Measurements from ENCODE around the gene IL37. TPM values are rescaled to one million over a fixed set of nuclear protein-coding genes. Genes with fewer than 3 reads are reported as not detected.

IL37 gene
- total and polyA plus RNA-seq, 2 experiments from 2014 or later = not detected

DNA sequence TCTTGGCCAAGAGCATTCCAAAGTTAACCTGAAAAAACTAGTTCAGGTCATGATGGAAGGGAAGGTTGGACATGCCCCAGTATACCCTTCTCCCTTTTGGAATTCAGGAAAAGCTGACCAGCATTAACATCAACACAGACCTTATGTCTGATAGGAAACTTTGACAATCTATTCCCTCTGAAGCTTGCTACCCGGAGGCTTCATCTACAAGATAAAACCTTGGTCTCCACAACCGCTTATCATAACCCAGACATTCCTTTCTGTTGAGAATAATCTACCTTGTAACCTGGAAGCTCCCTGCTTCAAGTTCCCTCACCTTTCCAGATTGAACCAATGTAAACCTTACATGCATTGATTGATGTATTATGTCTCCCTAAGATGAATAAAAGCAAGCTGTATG lies 24.7 kb upstream of the IL37 start:
- 78% methylated on average over 2 of the region's 2 CpGs for whole genome bisulfite sequencing (ENCODE audit: low lambda C conversion rate, missing lambda C conversion rate)
- no peaks in the 10 kb centered on the region for H3K9me3 ChIP-seq (ENCODE audit: low read depth)
- no peak for DNase-seq (ENCODE audit: low spot score)
- no peaks in the 10 kb centered on the region for H3K36me3 ChIP-seq (replicated peaks; ENCODE audit: insufficient read depth, low read depth)
- H3K79me2 ChIP-seq = no peaks in the 10 kb centered on the region
- H3K4me3 ChIP-seq = no peak overlapping the region
- H3K27me3 ChIP-seq = no peaks in the 10 kb centered on the region
- no peak overlapping the region for H3K4me2 ChIP-seq
- H2AFZ ChIP-seq = no peak overlapping the region
- H3K4me1 ChIP-seq (ENCODE audit: insufficient read depth) = no peaks in the 10 kb centered on the region
- H4K20me1 ChIP-seq (ENCODE audit: insufficient read depth, poor library complexity, severe bottlenecking) = no peaks in the 10 kb centered on the region
- H3K27ac ChIP-seq = no peak overlapping the region
- H3K9me2 ChIP-seq (replicated peaks; ENCODE audit: insufficient read depth) = no peaks in the 10 kb centered on the region
- TF ChIP-seq EZH2phosphoT487 (IDR thresholded peaks at IDR 0.05; ENCODE audit: low read depth, severe bottlenecking, unreplicated experiment) = no peak
- no peak for TF ChIP-seq EZH2 (IDR thresholded peaks at IDR 0.05; ENCODE audit: borderline replicate concordance)

DNA sequence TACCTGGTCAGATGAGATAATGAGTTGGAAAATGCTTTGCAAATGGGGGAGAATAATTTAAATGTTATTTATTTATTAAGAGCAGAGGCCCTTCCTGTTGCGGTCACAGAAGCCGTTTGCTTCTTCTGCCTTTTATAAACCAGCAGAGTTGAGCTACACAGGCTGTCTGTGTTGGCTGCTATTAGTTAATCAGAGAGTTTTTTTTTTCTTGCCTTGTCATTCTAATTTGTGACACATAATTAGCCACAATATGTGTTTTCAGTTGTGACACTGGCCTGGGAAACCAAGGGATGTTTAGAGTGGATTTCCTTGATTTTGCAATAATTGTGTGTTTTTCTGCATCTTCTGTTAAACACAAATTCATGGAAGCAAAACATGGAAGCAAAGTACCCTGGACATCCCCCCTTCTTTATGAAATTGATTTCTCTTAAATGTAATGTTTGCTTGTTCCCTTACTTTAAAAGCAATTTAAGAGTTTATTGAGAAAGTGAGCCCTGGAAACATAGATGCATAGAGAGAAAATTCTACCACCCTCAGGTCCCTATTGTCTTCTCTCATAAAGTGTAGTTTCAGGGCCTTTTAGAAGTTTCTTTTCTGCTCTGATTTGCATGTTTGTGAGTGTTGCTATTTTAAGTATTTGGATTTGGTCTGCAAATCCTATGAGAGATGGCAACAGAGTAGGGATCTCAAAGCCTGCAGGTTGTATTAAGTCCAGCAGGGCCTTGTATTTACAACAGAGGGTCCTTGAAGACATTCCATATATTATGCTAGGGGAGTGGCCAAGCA lies 22.8 kb upstream of the IL37 start:
- H4K20me1 ChIP-seq (ENCODE audit: insufficient read depth, poor library complexity, severe bottlenecking) = no peaks in the 10 kb centered on the region
- H3K4me1 ChIP-seq (ENCODE audit: insufficient read depth) = no peaks in the 10 kb centered on the region
- no peak overlapping the region for H3K4me2 ChIP-seq
- H3K9me3 ChIP-seq (ENCODE audit: low read depth) = no peaks in the 10 kb centered on the region
- no peak overlapping the region for H3K27ac ChIP-seq
- TF ChIP-seq EZH2phosphoT487 (IDR thresholded peaks at IDR 0.05; ENCODE audit: low read depth, severe bottlenecking, unreplicated experiment) (no peak), EZH2 (IDR thresholded peaks at IDR 0.05; ENCODE audit: borderline replicate concordance) (no peak)
- TF ChIP-seq, protein P1, sequence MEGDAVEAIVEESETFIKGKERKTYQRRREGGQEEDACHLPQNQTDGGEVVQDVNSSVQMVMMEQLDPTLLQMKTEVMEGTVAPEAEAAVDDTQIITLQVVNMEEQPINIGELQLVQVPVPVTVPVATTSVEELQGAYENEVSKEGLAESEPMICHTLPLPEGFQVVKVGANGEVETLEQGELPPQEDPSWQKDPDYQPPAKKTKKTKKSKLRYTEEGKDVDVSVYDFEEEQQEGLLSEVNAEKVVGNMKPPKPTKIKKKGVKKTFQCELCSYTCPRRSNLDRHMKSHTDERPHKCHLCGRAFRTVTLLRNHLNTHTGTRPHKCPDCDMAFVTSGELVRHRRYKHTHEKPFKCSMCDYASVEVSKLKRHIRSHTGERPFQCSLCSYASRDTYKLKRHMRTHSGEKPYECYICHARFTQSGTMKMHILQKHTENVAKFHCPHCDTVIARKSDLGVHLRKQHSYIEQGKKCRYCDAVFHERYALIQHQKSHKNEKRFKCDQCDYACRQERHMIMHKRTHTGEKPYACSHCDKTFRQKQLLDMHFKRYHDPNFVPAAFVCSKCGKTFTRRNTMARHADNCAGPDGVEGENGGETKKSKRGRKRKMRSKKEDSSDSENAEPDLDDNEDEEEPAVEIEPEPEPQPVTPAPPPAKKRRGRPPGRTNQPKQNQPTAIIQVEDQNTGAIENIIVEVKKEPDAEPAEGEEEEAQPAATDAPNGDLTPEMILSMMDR (IDR thresholded peaks at IDR 0.05; ENCODE audit: poor library complexity) = no peak
- H3K27me3 ChIP-seq = no peaks in the 10 kb centered on the region
- no peak overlapping the region for H3K4me3 ChIP-seq
- no peaks in the 10 kb centered on the region for H3K9me2 ChIP-seq (replicated peaks; ENCODE audit: insufficient read depth)
- H3K79me2 ChIP-seq = no peaks in the 10 kb centered on the region
- WGBS (ENCODE audit: low lambda C conversion rate, missing lambda C conversion rate) = 81% methylated on average over 2 of the region's 2 CpGs
- no peak overlapping the region for H2AFZ ChIP-seq
- H3K36me3 ChIP-seq (replicated peaks; ENCODE audit: insufficient read depth, low read depth) = no peaks in the 10 kb centered on the region
- no peak for DNase-seq (ENCODE audit: low spot score)

DNA sequence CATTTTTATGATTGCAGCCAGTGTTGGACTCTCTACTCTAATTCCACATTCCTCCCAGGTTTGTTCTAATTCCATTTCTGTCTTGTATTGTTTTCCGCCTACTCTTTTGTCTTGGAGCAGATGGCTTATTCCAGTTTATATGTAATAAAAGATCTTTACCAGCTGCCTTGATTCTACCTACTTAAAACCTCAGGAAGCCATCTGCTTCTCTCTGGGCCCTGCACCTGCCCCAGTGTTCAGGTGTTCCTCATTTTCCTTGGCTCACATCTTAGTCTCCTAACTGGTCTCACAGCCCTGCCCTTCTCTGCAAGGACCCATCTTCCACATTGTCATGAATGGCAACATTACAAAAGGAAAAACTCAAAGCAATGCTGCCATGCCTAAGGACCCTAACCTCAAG lies 21.0 kb upstream of the IL37 start:
- Histone ChIP-seq H3K4me2 (no peak overlapping the region), H3K79me2 (no peaks in the 10 kb centered on the region), H3K4me1 (ENCODE audit: insufficient read depth) (no peaks in the 10 kb centered on the region), H3K9me2 (replicated peaks; ENCODE audit: insufficient read depth) (no peaks in the 10 kb centered on the region), H3K36me3 (replicated peaks; ENCODE audit: insufficient read depth, low read depth) (no peaks in the 10 kb centered on the region), H3K9me3 (ENCODE audit: low read depth) (no peaks in the 10 kb centered on the region), H4K20me1 (ENCODE audit: insufficient read depth, poor library complexity, severe bottlenecking) (no peaks in the 10 kb centered on the region), H3K4me3 (no peak overlapping the region), H3K27ac (no peak overlapping the region), H2AFZ (no peak overlapping the region), H3K27me3 (no peaks in the 10 kb centered on the region)
- WGBS (ENCODE audit: low lambda C conversion rate, missing lambda C conversion rate) = 96% methylated on average over 1 of the region's 1 CpG
- no peak for DNase-seq (ENCODE audit: low spot score)
- TF ChIP-seq, protein P1 (IDR thresholded peaks at IDR 0.05; ENCODE audit: poor library complexity) = no peak
- TF ChIP-seq EZH2 (IDR thresholded peaks at IDR 0.05; ENCODE audit: borderline replicate concordance) = no peak
- TF ChIP-seq EZH2phosphoT487 (IDR thresholded peaks at IDR 0.05; ENCODE audit: low read depth, severe bottlenecking, unreplicated experiment) = no peak

DNA sequence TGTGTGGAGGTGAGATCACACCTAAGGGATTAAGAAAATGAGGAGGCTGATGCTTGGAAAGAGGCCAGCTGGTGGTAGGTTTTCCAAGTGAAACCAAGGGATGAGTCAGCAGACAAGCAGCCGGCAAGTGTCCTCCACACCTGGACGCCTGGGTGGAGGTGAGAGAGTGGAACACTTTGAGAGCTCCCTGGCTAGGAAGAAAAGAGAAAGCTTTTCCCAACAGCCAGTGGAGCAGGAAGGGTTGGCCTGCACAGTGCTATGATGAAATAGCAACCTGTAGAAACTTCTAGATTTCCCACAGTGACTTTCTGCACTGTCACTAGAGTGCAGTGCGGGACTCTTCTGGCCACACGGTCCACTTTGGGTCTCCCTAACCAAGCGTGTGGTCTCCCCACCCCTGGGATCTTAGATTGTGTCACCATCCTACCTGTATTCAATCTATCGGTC lies 19.6 kb upstream of the IL37 start:
- H3K27ac ChIP-seq = no peak overlapping the region
- no peak overlapping the region for H2AFZ ChIP-seq
- 91% methylated on average over 6 of the region's 6 CpGs for WGBS (ENCODE audit: low lambda C conversion rate, missing lambda C conversion rate)
- no peaks in the 10 kb centered on the region for H3K79me2 ChIP-seq
- no peaks in the 10 kb centered on the region for H4K20me1 ChIP-seq (ENCODE audit: insufficient read depth, poor library complexity, severe bottlenecking)
- H3K4me3 ChIP-seq = no peak overlapping the region
- H3K9me3 ChIP-seq (ENCODE audit: low read depth) = no peaks in the 10 kb centered on the region
- peaks cover 1% of the 10 kb centered on the region for H3K4me1 ChIP-seq (ENCODE audit: insufficient read depth)
- no peaks in the 10 kb centered on the region for H3K9me2 ChIP-seq (replicated peaks; ENCODE audit: insufficient read depth)
- TF ChIP-seq, protein P1 (IDR thresholded peaks at IDR 0.05; ENCODE audit: poor library complexity) = no peak
- no peak for TF ChIP-seq EZH2phosphoT487 (IDR thresholded peaks at IDR 0.05; ENCODE audit: low read depth, severe bottlenecking, unreplicated experiment)
- no peaks in the 10 kb centered on the region for H3K36me3 ChIP-seq (replicated peaks; ENCODE audit: insufficient read depth, low read depth)
- no peak overlapping the region for H3K4me2 ChIP-seq
- no peaks in the 10 kb centered on the region for H3K27me3 ChIP-seq
- DNase-seq (ENCODE audit: low spot score) = peak; percentile 62
